GM18951 (cell line): ENCODE data around the gene KLHL24.
A peak's percentile ranks its signal among the peaks of the same experiment; 100 is the strongest.
"Not testable (repeated sequence)": the region's sequence is repeated elsewhere in the genome, so short reads cannot be mapped to it uniquely, and the experiment has no call there.

Source experiments
- POLR2A ChIP-seq: IDR thresholded peaks from 4 replicates; pipeline ENCODE4 v1.6.1; 2011; ENCODE audit warnings: mild to moderate bottlenecking; ENCODE audit not compliant: insufficient read length, insufficient read depth; ENCODE audit errors: extremely low read depth
- in situ Hi-C: fragments of 300-500 bp; cut with MboI; formaldehyde crosslinking; loops from one replicate; pipeline ENCODE4 v1.12.0; 2022; ENCODE audit warnings: low sequenced_read_pairs, mixed read lengths, inconsistent platforms; ENCODE audit not compliant: unreplicated experiment

Gene KLHL24

GRCh38 chr3:183695569-183696364 lies 60.3 kb downstream of the KLHL24 start:
- TF ChIP-seq POLR2A = no peak
- in situ Hi-C loops = no loop called here

- in situ Hi-C loops = no loop called here
- no peak for TF ChIP-seq POLR2A
Observed at GRCh38 chr3:183697123-183697609, 61.7 kb downstream of the KLHL24 start.

- in situ Hi-C loops = no loop called here
- TF ChIP-seq POLR2A = peak; percentile 92
Observed at GRCh38 chr3:183697610-183698317, 62.3 kb downstream of the KLHL24 start, which contains the start of gene YEATS2. Gene YEATS2, plus strand, starts transcription at chr3:183697797. Its CDS starts 17,366 bp downstream, at chr3:183715163.

GRCh38 chr3:183698318-183698751 lies 62.9 kb downstream of the KLHL24 start:
- TF ChIP-seq POLR2A = no peak
- in situ Hi-C loops = no loop called here

- no peak for TF ChIP-seq POLR2A
- in situ Hi-C loops = no loop called here
Observed at GRCh38 chr3:183698756-183699155, 63.3 kb downstream of the KLHL24 start.

- in situ Hi-C loops = no loop called here
- TF ChIP-seq POLR2A = no peak
Observed at GRCh38 chr3:183699238-183699947, 64.0 kb downstream of the KLHL24 start.

GRCh38 chr3:183701744-183702143 lies 66.3 kb downstream of the KLHL24 start:
- in situ Hi-C loops = no loop called here
- TF ChIP-seq POLR2A = no peak

GRCh38 chr3:183703892-183704291 lies 68.5 kb downstream of the KLHL24 start:
- in situ Hi-C loops = not testable (repeated sequence)

GRCh38 chr3:183710231-183710630 lies 74.8 kb downstream of the KLHL24 start:
- no peak for TF ChIP-seq POLR2A
- in situ Hi-C loops = no loop called here

GRCh38 chr3:183711516-183711915 lies 76.1 kb downstream of the KLHL24 start:
- TF ChIP-seq POLR2A = no peak
- in situ Hi-C loops = no loop called here

- in situ Hi-C loops = no loop called here
- no peak for TF ChIP-seq POLR2A
Observed at GRCh38 chr3:183714622-183715021, 79.2 kb downstream of the KLHL24 start.

- TF ChIP-seq POLR2A = no peak
- in situ Hi-C loops = no loop called here
Observed at GRCh38 chr3:183718012-183718411, 82.6 kb downstream of the KLHL24 start.

GRCh38 chr3:183725387-183725786 lies 90.0 kb downstream of the KLHL24 start:
- in situ Hi-C loops = no loop called here
- TF ChIP-seq POLR2A = no peak
